NCI-H2227 (cell line): ENCODE measurements around the gene MIA.
"Not testable (repeated sequence)": the region's sequence is repeated elsewhere in the genome, so short reads cannot be mapped to it uniquely, and the experiment has no call there.

Experiments
- DNase-seq: peaks from one replicate; lab custom pipeline; 2025; ENCODE audit not compliant: unreplicated experiment; lab: John Stamatoyannopoulos, UW

The MIA gene

GRCh38 chr19:40777937-40778705 lies 2.8 kb downstream of the MIA start, which contains the start of gene RAB4B:
Gene RAB4B, plus strand, starts transcription at chr19:40778247. Its CDS starts 129 bp downstream, at chr19:40778376.
- peak; percentile 100 for DNase-seq

GRCh38 chr19:40778706-40779284 lies 3.5 kb downstream of the MIA start:
- DNase-seq: no peak

DNA sequence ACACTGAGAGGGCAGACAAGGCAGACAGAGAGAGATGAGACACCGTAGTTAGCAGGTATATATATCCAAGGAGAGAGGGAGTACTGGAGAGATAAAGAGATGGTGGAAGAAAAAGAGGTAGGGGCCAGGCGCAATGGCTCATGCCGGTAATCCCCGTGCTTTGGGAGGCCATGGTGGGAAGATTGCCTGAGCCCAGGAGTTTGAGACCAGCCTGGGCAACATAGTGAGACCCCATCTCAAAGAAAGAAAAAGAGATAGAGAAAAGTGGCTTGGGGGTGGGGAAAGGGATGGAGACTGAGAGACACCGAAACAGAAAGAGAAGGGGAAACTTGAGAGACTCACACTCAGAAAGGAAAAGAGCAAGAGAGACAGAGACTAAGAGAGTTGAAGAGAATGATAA lies 5.3 kb downstream of the MIA start:
- no peak for DNase-seq

GRCh38 chr19:40781140-40781539 lies 5.8 kb downstream of the MIA start:
- DNase-seq: no peak

DNA sequence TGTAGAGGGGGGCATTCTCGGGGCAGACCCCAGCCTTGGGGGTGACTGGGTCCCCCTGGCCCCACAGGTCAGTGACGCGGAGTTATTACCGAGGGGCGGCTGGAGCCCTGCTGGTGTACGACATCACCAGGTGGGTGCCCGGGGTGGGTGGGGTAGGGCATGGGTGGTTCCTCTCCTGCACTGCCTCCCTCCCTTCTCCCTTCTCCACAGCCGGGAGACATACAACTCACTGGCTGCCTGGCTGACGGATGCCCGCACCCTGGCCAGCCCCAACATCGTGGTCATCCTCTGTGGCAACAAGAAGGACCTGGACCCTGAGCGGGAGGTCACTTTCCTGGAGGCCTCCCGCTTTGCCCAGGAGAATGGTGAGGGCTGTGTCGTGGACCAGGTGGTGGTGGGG lies 8.4 kb downstream of the MIA start:
- no peak for DNase-seq

DNA sequence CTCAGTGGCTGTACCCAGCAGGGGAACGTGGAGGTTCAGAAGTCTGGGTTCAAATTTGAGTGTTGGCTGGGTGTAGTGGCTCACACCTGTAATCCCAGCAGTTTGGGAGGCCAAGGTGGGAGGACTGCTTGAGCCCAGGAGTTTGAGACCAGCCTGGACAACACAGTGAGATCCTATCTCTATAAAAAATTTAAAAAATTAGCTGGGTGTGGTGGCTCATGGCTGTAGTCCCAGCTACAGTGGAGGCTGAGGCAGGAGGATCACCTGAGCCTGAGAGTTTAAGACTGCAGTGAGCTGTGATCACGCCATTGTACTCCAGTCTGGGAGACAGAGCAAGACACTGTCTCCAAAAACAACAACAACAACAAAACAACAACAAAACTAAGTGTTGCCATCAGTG lies 8.8 kb downstream of the MIA start:
- DNase-seq: not testable (repeated sequence)

GRCh38 chr19:40785526-40785925 lies 10.2 kb downstream of the MIA start:
- DNase-seq: no peak

DNA sequence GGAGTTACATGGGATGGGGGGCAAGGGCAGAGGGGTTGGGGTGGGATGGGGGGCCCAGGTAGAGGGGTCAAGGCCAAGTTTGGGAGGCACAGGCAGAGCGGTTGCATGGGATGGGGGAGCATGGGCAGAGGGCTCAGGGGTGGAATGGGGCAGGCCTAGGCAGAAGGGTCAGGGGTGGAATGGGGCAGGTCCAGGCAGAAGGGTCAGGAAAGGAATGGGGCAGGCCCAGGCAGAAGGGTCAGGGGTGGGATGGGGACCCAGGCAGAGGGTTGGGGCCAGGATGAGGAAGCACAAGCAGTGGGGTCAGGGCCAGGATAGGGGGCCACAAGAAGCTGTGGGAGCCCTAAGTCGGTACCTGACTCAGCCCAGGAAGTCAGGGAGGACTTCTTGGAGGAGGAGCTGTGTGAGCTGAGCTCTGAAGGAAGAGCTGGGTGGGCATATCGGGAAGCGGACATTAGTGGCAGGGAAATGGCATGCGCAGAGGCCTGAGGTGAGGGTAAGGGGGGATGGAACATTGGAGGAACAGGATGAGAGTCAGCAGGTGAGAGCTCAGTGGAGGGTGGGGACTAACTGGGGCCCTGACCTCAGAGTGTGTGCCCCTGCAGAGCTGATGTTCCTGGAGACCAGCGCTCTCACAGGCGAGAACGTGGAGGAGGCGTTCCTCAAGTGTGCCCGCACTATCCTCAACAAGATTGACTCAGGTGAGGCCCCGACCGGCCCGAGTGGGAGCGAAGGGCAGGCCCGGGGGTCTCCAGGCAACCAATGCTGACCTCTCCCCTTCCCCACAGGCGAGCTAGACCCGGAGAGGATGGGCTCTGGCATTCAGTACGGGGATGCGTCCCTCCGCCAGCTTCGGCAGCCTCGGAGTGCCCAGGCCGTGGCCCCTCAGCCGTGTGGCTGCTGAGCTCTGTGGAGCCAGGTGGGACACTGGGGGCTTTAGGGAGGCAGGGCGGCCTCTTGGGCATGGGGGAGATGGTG lies 11.0 kb downstream of the MIA start:
- no peak for DNase-seq

GRCh38 chr19:40791349-40791748 lies 16.0 kb downstream of the MIA start:
- no peak for DNase-seq

DNA sequence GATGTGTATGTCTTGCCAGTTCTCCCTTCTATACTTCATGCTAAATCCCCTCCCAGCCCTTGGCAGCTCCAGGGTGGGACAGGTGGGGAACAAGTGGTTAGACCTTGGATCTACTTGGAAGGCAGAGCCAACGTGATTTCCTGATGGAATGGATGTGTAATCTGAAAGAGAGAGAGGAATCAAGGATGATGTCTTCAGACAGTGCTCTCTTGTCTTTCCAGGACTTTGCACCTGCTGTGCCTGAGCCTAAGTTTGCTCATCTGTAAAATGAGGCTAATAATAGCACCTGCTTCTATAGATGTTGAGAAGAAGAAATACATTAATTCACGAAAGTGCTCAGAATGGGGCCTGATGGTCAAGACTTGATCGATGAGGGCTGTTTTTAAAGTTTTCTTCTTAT lies 16.7 kb downstream of the MIA start:
- DNase-seq: no peak

DNA sequence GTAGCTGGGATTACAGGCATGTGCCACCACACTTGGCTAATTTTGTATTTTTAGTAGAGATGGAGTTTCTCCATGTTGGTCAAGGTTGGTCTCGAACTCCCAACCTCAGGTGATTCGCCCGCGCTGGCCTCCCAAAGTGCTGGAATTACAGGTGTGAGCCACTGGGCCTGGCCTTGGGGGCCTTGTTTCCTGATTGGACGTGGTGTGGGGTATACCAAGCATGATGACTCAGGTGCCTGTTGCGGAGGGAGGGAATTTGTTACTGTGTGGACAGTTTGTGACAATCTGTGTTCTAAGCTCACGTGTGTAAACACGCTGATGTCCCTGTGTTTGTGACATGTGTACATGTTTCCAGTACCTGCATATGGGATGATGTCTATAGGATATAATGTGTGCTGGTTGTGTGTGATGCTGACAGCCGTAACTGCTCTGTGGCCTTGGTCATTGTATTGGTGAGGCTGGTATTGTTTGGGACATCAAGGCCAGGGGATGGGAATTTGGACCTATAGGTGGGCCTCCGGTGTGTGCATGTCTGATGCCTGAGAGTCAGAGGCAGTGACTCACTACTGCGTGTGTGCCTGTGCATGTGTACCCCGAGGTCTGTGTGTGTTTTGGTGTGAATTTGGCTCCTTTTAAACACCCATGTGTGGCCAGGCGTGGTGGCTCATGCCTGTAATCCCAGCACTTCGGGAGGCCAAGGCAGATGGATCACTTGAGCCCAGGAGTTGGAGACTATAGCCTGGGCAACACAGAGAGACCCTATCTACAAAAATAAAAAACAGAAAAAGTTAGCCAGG lies 22.0 kb downstream of the MIA start:
- no peak for DNase-seq

DNA sequence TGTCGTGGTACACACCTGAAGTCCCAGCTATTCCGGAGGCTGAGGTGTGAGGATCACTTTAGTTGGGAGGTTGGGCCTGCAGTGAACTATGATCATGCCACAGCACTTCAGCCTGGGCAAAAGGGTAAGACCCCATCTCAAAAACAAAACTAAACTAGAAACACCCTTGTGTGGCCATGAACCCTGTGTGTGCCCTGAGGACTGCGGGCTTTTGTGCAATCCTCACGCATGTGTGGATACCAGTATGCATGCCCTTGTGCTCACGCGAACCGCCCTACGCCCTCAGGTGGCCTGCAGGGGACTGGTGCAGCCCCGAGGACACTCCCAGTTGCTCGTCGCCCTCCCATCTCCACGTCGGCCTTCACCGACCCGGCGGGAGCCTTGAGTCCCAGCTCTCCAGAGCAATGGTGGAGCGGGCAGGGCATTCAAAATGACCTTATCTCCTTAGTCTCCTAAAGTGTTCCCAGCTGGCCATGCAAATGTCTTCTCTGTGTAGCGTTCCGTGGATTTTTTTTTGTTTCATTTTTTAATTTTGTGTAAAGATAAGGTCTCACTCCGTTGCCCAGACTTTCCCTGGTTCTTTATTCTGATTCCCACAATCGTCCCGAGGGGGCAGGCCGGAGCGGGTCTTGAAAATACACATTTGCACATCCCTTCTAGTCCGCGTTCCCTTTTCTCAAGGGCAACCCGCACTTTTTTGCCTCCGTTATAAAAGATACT lies 22.8 kb downstream of the MIA start:
- DNase-seq: peak; percentile 91

GRCh38 chr19:40798683-40799557 lies 23.6 kb downstream of the MIA start, which contains the start of gene EGLN2:
Gene EGLN2, plus strand, starts transcription at chr19:40799191. Its CDS starts 1,382 bp downstream, at chr19:40800573.
- peak; percentile 100 for DNase-seq

DNA sequence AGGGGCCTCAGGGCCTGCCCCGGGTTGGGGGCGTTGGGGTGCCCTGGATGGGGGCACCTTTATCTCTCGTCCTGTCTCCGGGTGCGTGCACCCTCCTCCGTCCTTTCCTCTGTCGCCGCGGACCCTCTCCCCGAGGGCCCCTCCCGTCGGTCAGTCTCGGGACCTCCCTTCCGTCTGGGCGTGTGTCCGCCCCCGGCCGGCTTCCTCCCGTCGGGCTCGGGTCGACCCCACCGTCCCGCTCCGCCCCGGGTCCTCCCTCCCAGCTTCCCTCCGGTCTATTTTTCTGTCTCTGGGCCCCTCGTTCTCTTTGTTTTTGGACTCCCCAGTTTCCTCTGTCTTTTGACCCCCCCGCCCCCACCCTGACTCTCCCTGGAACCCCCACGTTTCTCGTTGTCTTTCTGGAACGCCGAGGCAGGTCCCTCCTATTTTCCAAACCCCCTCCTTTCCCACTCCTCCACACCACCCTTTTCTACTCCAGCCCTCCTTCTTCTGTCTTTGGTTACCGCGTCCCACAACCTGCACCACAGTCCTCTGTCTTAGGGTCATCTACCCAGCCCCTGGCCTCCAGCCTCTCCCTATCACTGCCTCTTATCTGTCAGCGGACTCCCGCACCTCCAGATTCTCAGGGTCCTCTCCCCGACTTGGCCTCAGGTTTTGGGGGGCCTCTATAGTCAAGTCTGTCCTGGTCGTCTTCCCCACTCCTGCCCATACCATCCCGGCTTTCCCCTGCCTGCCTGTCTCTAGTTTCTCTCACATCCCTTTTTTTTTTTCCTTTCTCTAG lies 24.4 kb downstream of the MIA start:
- peak; percentile 87 for DNase-seq

- DNase-seq: no peak
Measured at GRCh38 chr19:40800339-40800996, 25.1 kb downstream of the MIA start.

DNA sequence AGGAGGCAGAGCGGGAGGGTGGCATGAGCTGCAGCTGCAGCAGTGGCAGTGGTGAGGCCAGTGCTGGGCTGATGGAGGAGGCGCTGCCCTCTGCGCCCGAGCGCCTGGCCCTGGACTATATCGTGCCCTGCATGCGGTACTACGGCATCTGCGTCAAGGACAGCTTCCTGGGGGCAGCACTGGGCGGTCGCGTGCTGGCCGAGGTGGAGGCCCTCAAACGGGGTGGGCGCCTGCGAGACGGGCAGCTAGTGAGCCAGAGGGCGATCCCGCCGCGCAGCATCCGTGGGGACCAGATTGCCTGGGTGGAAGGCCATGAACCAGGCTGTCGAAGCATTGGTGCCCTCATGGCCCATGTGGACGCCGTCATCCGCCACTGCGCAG lies 25.7 kb downstream of the MIA start:
- DNase-seq: no peak

DNA sequence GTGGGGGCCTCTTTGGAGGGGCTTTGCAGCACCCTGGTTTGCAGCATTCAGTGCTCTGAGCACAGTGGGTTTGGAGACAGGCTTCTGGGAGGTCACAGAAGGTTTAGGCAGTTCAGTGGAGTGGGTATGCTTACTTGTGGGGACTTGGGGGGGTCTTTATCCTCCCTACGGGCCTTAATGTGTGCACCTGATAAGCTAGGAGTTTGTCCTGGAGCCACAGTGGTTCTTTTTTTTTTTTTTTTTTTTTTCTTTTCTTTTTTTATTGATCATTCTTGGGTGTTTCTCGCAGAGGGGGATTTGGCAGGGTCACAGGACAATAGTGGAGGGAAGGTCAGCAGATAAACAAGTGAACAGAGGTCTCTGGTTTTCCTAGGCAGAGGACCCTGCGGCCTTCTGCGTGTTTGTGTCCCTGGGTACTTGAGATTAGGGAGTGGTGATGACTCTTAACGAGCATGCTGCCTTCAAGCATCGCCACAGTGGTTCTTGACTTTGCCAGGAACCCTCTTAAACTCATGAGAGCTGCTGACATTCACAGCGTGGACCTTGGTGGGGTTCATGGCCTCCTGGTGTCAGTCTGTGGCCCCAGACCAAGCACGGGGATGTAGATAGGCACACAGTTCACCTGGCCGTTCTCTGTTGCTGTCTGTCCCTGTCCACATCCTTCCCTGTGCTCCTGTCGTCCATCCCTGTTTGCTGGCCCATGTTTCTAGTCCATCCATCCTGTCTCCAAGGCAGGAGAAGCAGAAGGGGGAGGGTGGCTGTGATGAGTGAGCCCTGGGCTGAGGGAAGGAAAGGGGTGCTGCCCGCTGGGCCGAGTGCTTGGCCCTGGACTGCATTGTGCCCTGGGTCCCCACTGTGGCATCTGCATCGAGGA lies 26.3 kb downstream of the MIA start:
- DNase-seq: no peak
